HL-60 (cell line): ENCODE results near the gene KRTAP10-9.

Experiments used
- DNase-seq, 2 experiments: peaks; one replicate each; pipeline ENCODE4 v3.0.0-alpha.2; 2010 to 2020; ENCODE audit warnings: low read depth in 1 of 2, low spot score in 1 of 2
- H3K27ac ChIP-seq: fragments of 250-450 bp; sonication (Bioruptor Pico); replicated peaks from 2 replicates; pipeline ENCODE4 v1.5.1; 2020; ENCODE audit warnings: mild to moderate bottlenecking, moderate library complexity
- H3K27me3 ChIP-seq: fragments of 250-450 bp; sonication (Bioruptor Pico); 2 replicates; pipeline ENCODE4 v1.5.1; 2021; ENCODE audit warnings: mild to moderate bottlenecking, moderate library complexity; ENCODE audit not compliant: insufficient read depth, poor library complexity, severe bottlenecking
- H3K4me3 ChIP-seq: replicated peaks from 2 replicates; pipeline ENCODE4 v1.5.1; 2011; ENCODE audit warnings: mild to moderate bottlenecking, control low read depth, low read length; ENCODE audit not compliant: insufficient read depth
- GABPA ChIP-seq: IDR thresholded peaks from 2 replicates; pipeline ENCODE4 v1.6.1; 2012; ENCODE audit warnings: low read depth
- POLR2AphosphoS5 ChIP-seq: IDR thresholded peaks from 2 replicates; pipeline ENCODE4 v1.6.1; 2012; ENCODE audit warnings: low read depth
- SPI1 ChIP-seq: IDR thresholded peaks from 2 replicates; pipeline ENCODE4 v1.6.1; 2012; ENCODE audit warnings: low read depth, mild to moderate bottlenecking, borderline replicate concordance
- TF ChIP-seq, protein P1 (sequence below): IDR thresholded peaks from 2 replicates; pipeline ENCODE4 v1.6.1; 2012; ENCODE audit warnings: low read depth; ENCODE audit not compliant: insufficient replicate concordance
- TF ChIP-seq, protein P2 (sequence below): IDR thresholded peaks from one replicate; pipeline ENCODE4 v1.5.1; 2011; ENCODE audit warnings: low read length, control low read depth, inconsistent platforms; ENCODE audit not compliant: insufficient read depth

KRTAP10-9 gene

DNA sequence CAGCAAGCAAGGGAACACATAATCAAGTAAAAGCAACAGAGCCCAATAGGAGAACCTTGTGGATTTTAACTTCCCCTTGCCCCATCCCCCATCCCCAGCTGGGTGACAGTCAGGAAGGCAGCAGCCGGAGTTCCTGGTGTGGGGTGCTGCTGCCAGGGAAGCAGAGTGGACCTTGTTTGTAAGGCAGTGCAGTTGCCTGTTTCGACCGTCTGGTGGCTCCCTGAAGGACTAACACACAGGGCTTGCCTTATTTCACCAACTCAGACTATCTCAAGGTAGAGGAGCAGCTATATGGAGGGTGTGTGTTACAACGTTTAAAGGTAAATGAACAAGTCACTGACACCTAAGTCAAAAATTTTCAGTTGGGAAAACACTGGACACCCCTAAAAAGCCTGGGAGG is 8.4 kb upstream of the KRTAP10-9 start:
- Histone ChIP-seq H3K27me3 (no peaks in the 10 kb centered on the region), H3K4me3 (no peak overlapping the region), H3K27ac (no peak overlapping the region)
- DNase-seq, result peak in 1 of 2 experiments; percentile 66
- TF ChIP-seq, protein P1, sequence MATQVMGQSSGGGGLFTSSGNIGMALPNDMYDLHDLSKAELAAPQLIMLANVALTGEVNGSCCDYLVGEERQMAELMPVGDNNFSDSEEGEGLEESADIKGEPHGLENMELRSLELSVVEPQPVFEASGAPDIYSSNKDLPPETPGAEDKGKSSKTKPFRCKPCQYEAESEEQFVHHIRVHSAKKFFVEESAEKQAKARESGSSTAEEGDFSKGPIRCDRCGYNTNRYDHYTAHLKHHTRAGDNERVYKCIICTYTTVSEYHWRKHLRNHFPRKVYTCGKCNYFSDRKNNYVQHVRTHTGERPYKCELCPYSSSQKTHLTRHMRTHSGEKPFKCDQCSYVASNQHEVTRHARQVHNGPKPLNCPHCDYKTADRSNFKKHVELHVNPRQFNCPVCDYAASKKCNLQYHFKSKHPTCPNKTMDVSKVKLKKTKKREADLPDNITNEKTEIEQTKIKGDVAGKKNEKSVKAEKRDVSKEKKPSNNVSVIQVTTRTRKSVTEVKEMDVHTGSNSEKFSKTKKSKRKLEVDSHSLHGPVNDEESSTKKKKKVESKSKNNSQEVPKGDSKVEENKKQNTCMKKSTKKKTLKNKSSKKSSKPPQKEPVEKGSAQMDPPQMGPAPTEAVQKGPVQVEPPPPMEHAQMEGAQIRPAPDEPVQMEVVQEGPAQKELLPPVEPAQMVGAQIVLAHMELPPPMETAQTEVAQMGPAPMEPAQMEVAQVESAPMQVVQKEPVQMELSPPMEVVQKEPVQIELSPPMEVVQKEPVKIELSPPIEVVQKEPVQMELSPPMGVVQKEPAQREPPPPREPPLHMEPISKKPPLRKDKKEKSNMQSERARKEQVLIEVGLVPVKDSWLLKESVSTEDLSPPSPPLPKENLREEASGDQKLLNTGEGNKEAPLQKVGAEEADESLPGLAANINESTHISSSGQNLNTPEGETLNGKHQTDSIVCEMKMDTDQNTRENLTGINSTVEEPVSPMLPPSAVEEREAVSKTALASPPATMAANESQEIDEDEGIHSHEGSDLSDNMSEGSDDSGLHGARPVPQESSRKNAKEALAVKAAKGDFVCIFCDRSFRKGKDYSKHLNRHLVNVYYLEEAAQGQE, result no peak
- no peak for TF ChIP-seq SPI1
- TF ChIP-seq, protein P2, sequence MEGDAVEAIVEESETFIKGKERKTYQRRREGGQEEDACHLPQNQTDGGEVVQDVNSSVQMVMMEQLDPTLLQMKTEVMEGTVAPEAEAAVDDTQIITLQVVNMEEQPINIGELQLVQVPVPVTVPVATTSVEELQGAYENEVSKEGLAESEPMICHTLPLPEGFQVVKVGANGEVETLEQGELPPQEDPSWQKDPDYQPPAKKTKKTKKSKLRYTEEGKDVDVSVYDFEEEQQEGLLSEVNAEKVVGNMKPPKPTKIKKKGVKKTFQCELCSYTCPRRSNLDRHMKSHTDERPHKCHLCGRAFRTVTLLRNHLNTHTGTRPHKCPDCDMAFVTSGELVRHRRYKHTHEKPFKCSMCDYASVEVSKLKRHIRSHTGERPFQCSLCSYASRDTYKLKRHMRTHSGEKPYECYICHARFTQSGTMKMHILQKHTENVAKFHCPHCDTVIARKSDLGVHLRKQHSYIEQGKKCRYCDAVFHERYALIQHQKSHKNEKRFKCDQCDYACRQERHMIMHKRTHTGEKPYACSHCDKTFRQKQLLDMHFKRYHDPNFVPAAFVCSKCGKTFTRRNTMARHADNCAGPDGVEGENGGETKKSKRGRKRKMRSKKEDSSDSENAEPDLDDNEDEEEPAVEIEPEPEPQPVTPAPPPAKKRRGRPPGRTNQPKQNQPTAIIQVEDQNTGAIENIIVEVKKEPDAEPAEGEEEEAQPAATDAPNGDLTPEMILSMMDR, result no peak
- TF ChIP-seq POLR2AphosphoS5, result no peak
- TF ChIP-seq GABPA, result no peak

DNA sequence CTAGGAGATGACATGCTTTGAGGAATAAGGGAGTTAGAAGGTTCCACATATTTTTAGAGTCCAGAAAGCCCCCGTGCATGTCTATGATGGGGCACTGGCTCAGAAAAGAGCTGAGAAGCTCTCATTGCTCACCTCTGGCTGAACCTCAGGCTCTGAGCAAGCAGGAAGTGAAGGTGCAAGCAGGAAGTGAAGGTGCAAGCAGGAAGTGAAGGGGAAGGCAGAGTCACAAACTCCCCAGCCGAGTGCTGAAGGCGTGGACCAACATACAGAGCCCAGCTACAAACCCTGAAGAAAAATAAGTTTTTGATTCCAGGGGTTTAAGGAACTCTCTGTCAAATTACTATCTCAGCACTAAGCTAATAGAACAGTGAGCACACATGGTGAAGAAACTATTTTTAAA is 8.0 kb upstream of the KRTAP10-9 start:
- Histone ChIP-seq H3K27ac (no peak overlapping the region), H3K27me3 (no peaks in the 10 kb centered on the region), H3K4me3 (no peak overlapping the region)
- DNase-seq, result no peak
- TF ChIP-seq GABPA (no peak), SPI1 (no peak), POLR2AphosphoS5 (no peak)
- TF ChIP-seq, protein P1, result no peak
- TF ChIP-seq, protein P2, result no peak

DNA sequence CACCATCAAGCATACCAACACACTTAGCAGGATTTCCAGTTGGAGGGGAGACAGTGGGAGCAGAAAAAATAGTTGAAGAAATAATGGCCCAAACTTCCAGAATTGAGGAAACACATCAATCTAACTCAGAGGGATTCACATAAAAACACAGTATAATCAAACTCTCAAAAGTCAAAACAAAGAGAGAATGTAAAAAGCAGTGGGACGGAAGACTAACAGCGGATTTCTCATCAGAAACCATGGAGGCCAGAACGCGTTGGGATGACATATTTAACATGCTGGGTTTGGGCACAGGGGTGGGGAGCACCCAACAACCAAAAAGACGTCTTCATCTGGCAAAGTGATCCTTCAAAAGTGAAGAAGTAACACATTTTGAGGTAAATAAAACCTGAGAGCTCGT is 7.0 kb upstream of the KRTAP10-9 start:
- DNase-seq, result no peak
- Histone ChIP-seq H3K27ac (no peak overlapping the region), H3K27me3 (no peaks in the 10 kb centered on the region), H3K4me3 (no peak overlapping the region)
- TF ChIP-seq POLR2AphosphoS5 (no peak), SPI1 (no peak), GABPA (no peak)
- TF ChIP-seq, protein P1, result no peak
- TF ChIP-seq, protein P2, result no peak
